A673 (cell line): ENCODE measurements around the gene CDK4.
"Not testable (repeated sequence)": the region's sequence is repeated elsewhere in the genome, so short reads cannot be mapped to it uniquely, and the experiment has no call there.

ENCODE experiments used
- CTCF ChIP-seq: fragments of 300-800, 200-600 bp; sonication (generic); conservative IDR thresholded peaks from 2 replicates; pipeline ENCODE4 v1.5.1; 2017; ENCODE audit warnings: low read depth, mild to moderate bottlenecking, antibody characterized with exemption, low read length, moderate library complexity, mixed read lengths
- EZH2 ChIP-seq: fragments of 200-600 bp; sonication (generic); IDR thresholded peaks from 2 replicates; pipeline ENCODE4 v1.6.1; 2017; ENCODE audit warnings: borderline replicate concordance, low read depth, mild to moderate bottlenecking, mixed read lengths, antibody characterized with exemption, low read length; ENCODE audit not compliant: poor library complexity, severe bottlenecking

- not testable (repeated sequence) for TF ChIP-seq CTCF, EZH2
Measured at GRCh38 chr12:57715036-57715748, 36.9 kb downstream of the CDK4 start.
